ENCODE data around the gene RAPGEF4. TPM values are rescaled to one million over a fixed set of nuclear protein-coding genes. Genes with fewer than 3 reads are reported as not detected.
A peak's percentile ranks its signal among the peaks of the same experiment; 100 is the strongest.

RAPGEF4 gene
- polyA plus RNA-seq, 3 donors = 8.0 to 12.6 (median 9.8) TPM

DNA sequence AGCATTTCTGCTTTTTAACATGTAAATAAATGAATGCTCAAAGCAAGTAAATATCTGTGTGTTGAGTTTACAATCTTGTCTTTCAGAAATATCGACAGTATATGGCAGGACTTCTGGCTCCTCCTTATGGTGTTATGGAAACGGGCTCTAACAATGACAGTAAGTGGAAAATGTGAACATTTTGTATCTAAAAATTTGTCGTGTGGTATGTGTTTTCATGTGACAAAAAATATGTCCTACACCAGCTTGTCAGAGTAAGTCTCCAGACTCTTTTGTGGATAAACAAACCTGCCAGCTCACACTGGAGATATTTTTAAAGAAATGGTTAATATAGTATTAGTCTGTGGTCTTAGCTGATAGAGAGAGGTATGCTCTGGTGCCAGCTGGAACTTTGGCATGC, 182.1 kb downstream of the RAPGEF4 start:
- no peak for DNase-seq (ENCODE audit: extremely low read depth in 1 of 11, low read depth in 9 of 11, low spot score in 4 of 11)

DNA sequence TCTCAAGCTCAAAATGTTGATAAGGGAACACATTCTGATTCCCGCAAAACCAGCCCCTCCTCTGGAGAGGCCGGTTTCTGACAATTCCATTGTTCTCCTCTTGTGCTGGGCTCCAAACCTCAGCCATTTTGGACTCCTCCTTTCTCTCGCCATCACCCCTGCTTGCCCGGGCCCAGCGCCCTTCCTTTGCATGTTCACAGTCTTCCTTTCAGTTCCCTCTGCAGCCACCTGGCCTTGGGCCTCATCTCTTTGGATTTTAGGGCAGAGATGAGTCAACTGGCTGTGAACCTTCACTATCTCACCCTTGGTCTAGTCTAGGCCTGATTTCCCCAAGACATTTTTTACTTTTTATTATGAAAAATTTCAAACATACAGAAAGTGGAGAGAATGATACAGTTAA, 184.1 kb downstream of the RAPGEF4 start:
- DNase-seq (ENCODE audit: extremely low read depth in 1 of 11, low read depth in 9 of 11, low spot score in 4 of 11) = no peak

DNA sequence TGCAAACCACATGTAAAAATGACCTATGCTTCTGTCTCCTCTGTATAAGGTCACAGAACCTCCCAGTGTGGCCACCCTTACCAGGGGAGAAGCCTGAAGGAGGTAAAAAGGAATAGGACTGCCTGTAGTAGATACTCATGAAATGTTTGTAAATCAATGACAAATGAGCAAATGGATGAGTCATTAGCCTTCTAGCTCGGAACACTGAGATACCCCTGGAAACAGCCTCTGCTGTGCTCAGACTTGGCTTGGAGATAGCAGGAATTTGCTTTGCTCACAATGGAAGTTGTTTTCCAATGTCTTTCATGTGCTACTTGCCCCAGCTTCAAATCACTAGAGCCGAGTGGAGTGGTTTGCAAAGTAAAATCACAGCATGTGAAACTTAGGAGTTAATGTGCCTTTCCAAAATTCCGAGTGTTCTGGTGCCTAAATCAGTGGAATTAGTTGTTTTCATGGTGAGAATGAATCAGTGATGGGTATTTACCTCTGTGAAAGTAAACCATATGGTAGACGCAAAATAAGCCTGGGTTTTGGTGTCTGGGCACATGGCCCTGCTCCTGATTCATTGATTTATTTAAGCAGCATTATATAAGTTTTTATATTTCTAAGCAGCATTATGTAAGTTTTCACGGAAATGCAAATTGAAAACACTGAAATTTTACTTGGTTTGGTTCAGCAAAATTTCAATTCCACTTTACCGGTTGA, 186.0 kb downstream of the RAPGEF4 start:
- DNase-seq (ENCODE audit: extremely low read depth in 1 of 11, low read depth in 9 of 11, low spot score in 4 of 11) = no peak

DNA sequence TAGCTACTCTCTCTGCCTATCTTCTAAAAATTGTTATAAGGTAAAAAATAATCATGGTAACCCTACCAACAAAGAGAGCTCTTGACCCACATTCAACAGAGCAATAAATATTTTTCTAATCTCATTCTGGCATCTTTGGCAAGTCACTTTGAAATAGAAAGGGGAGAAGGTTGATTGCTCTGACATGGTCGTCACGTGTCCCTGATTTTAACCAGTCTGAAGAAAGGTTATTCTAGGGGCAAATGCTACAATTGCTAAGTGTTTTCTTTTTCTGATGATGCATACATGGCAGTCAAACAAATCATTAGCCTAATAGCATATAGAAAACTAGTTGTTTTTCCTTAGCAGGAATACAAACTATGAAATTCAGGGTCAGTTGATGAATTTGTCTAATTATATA, 186.7 kb downstream of the RAPGEF4 start:
- peak in 1 of 11 donors; percentile 25 for DNase-seq (ENCODE audit: extremely low read depth in 1 of 11, low read depth in 9 of 11, low spot score in 4 of 11)

DNA sequence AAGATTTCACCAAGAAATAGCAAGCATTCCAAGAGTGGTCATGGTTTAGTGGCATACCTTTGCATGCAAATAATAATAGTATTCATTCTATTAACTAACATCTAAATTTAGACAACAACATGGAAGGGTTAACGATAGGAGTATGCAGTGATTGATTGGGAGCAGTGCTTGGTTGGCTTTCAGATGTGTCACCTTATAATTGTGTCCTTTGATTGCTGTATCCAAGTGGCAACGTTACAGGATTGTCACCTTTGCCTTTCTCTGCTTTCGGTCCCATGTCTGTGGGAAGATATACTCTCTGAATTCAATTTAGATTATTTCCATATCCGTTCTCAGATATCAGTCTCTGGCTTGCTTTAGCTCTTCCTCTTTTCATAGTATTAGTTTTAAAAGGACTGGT, 187.2 kb downstream of the RAPGEF4 start:
- no peak for DNase-seq (ENCODE audit: extremely low read depth in 1 of 11, low read depth in 9 of 11, low spot score in 4 of 11)

DNA sequence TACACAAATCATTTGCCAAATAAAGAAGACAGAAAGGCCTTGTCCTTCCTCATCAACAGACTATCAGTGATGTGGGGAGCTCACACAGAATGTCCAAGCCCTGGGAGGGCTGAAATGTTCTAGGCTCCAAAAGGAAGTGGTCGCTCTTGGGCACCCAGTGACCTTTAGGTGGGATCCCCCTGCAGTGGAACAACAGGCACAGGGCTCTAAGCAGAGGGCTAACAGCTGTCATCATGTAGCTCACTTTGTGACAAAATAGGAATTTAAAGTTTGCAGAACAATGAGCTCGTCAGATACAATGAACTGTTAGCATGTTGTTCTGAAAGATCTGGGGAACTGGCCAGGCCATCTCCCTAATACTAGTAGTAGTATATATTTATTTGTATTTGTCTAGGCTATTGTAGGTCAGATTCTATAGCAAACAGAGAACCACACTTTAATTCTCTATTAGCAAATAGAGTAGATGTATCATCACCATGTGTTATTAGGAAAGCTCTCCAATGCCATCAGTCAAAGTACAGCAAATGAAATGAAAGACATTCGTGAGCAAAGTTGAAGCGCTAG, 188.5 kb downstream of the RAPGEF4 start:
- no peak for DNase-seq (ENCODE audit: extremely low read depth in 1 of 11, low read depth in 9 of 11, low spot score in 4 of 11)

DNA sequence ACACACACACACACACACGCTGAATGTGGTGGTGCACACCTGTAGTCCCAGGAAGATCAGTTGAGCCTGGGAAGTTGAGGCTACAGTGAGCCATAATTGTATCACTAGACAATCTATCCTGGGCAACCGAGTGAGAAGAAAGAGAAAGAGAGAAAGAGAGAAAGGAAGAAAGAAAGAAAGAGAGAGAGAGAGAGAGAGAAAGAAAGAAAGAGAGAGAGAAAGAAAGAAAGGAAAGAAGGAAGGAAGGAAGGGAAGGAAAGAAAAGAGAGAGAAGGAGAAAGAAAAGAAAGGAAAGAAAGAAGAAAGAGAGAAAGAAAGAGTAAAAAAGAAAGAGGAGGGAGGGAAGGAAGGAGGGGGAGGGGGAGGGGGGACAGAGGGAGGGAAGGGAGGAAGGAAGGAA, 190.0 kb downstream of the RAPGEF4 start:
- DNase-seq (ENCODE audit: extremely low read depth in 1 of 11, low read depth in 9 of 11, low spot score in 4 of 11) = no peak

DNA sequence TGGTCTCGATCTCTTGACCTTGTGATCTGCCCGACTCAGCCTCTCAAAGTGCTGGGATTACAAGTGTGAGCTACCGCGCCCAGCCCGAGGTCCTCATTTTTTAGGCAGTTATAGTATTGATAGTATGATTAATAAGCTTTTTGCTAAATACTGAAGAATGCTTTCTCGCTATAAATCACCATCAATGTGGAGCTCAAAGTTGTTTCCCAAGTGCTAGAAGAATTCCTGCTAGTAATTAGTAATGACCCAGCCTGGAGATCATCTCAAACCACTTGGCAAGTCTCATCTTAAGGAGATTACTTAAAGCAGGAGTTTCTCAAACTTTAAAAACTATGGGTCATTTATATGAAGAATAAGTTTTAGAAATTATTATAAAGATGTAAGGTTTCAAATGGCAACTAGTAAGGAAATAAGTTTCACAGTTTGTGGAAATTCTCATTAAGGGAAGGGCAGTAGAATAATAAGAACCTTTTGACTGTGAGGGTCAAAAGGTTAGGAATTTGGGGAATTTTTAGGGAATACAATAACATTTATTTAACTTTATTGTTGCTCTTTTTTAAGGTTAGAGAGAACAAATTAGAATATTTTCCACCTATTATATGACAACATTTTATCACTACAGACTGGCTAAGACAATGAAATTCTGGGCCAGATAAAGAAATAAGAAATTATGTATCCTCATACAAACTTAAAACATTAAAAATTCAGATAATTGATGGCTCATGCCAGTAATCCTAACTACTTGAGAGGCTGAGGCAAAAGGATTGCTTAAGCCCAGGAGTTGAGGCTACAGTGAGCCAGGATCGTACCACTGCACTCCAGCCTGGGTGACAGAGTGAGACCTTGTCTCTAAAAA, 191.4 kb downstream of the RAPGEF4 start:
- no peak for DNase-seq (ENCODE audit: extremely low read depth in 1 of 11, low read depth in 9 of 11, low spot score in 4 of 11)

DNA sequence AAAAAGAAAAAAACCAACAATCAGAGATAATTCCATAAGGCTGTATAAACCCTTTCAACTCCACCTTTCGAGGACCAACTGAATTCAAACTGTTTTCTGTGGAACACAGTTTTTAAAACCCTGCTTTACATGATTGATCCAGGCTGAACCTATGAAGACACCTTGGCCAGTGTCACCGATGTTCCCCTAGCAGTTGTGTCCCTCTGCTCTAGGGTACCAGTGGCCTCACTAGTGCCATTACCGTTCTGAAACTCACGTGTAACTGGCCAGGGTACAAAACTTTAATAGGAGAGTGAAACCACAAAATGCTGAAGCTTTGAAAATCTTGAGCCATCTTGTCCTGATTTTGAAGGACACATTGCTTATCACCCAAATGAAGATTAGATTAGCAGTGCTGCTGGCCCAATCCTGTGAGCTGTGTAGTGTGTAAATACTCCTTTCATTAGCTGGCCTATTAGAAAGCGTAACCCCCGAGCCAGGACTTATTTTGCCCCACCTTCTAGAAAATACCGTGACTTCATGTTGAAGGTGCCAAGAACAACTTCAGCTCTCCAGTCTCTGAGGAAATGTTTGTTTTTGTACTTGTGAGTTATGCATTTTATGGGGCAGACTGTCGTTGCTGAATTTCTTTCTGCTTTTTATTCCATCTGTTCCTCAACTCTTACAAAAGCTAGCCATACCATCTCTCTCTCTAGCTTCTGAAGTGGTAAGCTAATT, 192.2 kb downstream of the RAPGEF4 start:
- peak in 2 of 11 donors; percentile 41 to 53 for DNase-seq (ENCODE audit: extremely low read depth in 1 of 11, low read depth in 9 of 11, low spot score in 4 of 11)

DNA sequence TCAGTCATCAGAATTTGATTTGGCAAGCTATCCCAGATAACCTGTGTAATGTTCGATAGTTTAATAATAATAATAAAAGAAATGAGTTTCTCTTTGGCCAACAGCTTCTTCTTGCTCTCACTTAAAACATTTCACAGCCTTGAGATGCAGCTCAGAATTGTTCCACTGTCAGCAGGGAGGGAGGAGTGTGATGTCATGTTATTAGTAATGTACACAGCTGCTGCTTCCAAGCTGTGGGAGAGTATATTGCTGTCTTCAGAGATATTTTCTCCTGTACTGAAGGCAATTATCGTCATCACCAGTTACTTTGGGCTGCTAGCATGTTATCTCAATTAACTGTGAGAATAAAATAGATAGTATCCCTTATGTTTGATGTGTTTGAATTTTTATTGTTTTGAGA, 193.1 kb downstream of the RAPGEF4 start:
- DNase-seq (ENCODE audit: extremely low read depth in 1 of 11, low read depth in 9 of 11, low spot score in 4 of 11) = peak in 3 of 11 donors; percentile 26 to 56 (median 51)

DNA sequence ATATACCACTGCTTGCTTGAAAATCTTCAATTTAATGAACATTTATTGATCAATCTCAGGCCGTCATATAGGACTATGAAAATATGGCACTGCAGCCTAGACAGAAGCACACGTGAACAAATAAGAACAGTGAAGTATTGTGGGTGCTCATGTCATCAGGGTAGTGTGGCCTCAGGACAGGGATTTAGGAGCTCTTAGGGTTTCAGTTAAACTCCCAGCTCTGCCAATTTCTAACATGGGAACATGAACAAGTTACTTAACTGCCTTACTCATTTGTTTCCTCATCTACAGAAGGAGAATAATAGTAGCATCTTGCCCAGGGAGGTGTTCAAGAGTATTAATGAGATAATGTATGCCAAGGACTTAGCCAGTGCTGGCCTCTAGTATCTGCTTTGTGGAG, 194.0 kb downstream of the RAPGEF4 start:
- DNase-seq (ENCODE audit: extremely low read depth in 1 of 11, low read depth in 9 of 11, low spot score in 4 of 11) = no peak

DNA sequence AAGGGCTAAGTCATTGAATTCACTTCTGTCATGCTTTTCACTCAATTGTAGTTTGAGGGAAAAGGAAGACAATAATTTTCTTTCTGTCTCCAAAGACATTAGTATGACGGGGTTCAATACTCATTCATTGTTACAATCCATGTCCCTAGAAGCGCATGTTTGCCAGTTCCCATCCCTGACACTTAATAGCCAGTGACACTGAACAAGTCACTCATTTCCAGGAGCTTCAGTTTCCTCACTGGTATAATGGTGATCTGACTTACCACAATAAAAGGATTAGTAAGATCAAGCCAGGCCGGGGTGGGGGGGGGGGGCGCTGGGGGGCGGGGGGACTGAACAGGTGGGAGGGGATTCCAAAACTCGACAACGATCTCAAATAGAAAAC, 195.2 kb downstream of the RAPGEF4 start:
- no peak for DNase-seq (ENCODE audit: extremely low read depth in 1 of 11, low read depth in 9 of 11, low spot score in 4 of 11)

DNA sequence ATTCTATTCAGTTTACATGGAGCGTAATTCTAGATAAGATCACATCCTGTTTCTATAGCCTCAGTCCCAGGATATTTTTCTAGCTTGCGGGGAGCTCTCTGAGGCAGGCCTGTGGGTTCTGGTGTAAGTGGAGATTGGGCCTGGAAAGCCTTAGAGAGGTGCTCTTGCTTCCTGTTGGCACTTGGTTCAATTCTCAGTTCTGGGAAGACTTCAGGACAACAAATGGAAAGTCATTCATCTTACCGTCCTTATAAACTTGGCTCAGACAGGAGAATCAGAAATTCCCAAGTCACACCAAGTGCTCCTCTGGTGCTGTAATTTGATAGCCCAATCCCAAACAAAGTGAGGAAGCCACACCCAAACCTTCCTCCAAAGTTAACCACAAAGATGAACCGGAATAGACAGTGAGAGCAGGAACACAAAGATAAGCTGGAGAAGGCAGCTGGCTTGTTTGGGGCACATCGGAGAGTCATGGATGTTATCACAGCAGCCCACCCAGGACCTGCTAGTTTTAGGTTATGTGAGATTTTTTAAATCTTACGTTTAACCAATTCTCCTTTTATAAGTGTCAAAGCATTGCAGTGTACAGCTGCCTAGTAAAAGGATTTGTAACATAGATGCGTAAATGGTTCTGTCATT, 195.7 kb downstream of the RAPGEF4 start:
- DNase-seq (ENCODE audit: extremely low read depth in 1 of 11, low read depth in 9 of 11, low spot score in 4 of 11) = no peak

DNA sequence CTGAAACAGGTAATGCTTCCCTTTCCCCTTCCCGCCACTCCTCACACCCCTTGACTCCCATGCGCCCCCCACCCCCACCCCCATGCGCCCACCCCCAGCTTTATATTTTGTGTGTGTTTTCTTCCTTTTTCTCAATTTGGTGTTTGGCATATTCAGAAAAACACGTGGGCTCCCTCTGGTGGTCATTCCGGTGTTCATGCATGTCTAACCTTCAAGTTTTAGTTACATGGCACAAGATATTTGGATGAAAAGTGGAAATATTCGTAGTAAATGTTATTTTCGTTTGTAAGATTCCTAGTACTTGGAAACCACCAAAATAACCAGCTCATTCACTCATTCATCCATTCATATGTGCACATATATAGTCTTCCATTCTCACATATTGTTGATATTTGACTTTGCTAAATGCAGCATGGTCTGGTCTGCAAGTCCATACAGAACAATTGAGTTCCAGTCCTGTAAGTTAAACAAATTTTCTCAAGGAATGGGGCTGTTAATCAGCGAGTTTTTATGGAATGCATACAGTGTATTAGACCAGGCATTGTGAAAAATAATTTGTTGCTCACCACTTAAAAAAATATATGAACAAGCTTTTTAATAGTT, 196.4 kb downstream of the RAPGEF4 start:
- DNase-seq (ENCODE audit: extremely low read depth in 1 of 11, low read depth in 9 of 11, low spot score in 4 of 11) = peak in 7 of 11 donors; percentile 59 to 84 (median 68)

DNA sequence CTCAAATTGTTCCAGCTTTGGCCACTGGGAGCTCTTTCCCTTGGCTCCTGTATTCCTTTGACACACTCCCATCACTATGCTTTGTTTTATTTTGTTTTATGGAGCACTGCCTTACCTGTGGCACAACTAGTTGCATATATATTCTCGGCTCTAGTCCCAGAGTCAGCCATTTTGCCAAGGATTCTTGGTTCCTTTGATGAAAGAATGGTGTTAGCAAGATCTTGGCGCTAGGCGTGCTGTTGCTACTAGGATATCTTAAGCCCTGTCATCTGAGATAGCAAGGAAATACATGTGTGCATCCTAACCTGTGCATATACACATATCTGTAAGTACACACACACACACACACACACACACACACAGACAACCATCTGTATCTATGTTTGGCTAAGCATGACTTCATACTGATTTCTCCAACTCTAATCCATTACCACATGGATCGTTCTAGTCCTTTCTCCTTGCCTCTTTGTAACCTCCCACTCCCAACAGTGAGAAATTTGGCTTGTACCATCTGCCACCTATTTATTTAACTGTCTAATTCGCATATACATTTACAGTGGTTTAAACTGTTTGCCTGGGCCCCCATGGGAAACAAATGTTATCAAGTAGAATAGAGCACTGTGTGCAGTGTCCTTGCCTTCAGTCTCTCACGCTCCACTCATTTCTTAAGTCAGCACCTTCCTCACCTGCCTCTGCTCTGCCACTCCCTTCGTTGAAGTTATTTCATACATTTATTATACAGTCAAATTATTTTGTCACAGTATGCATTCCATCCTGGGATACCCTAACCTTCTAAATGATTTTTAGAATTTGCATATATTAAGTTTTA, 202.5 kb downstream of the RAPGEF4 start:
- DNase-seq (ENCODE audit: extremely low read depth in 1 of 11, low read depth in 9 of 11, low spot score in 4 of 11) = no peak

DNA sequence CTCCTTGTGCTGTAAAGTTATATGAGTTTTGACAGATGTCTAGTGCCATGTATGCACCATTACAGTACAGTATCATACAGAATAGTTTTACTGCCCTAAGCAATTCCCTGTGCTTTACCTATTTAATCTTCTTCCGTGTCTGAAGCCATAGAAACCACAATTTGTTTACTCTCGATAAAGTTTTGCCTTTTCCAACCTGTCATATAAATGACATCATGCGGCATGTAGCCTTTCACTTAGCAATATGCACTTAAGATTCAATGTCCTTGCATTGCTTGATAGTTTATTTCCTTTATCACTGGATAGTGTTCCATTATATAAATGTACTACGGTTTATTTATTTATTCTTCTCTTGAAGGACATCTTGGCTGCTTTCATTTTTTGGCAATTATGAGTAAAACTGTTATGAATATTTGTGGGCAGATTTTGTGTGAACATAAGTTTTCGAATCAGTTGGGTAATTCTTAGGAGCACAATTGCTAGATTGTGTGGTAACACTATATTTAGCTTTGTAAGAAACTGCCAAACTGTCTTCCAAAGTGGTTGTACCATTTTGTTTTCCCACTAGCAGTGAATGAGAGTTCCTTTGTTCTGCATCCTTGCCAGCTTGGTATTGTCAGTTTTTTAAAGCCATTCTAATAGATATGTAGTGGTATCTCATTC, 203.2 kb downstream of the RAPGEF4 start:
- no peak for DNase-seq (ENCODE audit: extremely low read depth in 1 of 11, low read depth in 9 of 11, low spot score in 4 of 11)

DNA sequence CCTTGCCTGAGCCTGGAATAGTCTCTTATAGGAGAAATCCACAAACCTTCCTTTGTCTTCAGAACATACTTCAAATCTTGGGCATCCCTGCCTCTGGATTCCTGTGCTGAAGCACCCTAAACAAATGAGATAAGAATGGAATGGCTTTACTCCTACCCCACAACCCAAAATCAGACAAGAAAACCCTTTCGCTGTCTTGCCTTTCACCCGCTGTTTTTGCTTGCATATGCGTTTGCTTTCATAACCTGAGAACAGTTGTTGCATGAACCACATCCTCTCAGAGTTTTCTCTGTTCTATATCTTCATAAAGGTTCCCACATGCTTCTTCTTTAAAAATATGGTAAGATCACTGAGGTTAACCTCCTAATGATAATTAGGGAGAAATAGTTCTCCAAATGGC, 207.9 kb downstream of the RAPGEF4 start:
- DNase-seq (ENCODE audit: extremely low read depth in 1 of 11, low read depth in 9 of 11, low spot score in 4 of 11) = no peak
